ENCODE data around the gene MYH7B.

MYH7B gene

GRCh38 chr20:34978092-34978744 is 22.6 kb downstream of the MYH7B start:
- DNase-seq = no peak

DNA sequence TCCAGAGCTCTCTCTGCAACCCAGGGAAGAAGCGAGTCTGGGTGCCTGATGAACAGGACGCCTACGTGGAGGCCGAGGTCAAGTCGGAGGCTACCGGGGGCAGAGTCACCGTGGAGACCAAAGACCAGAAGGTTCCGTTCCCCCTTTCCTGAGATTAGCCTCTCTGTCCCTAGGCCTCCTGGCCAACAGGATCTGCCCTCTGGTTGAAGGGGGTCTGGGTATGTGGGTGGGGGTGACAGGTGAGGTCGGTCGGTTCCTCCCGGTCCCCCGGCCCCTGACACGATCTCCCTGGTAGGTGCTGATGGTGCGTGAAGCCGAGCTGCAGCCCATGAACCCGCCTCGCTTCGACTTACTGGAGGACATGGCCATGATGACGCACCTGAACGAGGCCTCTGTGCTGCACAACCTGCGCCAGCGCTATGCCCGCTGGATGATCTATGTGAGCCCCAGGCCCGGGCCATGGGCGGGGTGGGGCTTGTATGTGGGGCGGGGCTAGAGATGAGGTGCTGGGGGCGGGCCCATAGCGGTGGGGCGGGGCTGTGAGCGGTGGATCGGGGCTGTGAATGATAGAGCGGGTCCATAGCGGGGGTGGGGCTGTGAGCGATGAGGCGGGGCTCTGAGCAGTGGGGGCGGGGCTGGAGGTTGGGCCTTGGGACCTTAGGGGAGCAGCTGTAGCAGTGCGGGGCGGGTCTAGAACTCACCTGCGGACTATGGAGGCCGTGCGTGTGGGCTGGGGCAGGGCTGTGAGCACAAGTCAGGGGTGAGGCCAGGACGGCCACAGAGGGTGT is 23.9 kb downstream of the MYH7B start:
- no peak for DNase-seq

- DNase-seq = no peak
These were observed 25.0 kb downstream of the MYH7B start for GRCh38 chr20:34980543-34981233.

- DNase-seq = no peak
These were observed 26.8 kb downstream of the MYH7B start for GRCh38 chr20:34982270-34983088.

DNA sequence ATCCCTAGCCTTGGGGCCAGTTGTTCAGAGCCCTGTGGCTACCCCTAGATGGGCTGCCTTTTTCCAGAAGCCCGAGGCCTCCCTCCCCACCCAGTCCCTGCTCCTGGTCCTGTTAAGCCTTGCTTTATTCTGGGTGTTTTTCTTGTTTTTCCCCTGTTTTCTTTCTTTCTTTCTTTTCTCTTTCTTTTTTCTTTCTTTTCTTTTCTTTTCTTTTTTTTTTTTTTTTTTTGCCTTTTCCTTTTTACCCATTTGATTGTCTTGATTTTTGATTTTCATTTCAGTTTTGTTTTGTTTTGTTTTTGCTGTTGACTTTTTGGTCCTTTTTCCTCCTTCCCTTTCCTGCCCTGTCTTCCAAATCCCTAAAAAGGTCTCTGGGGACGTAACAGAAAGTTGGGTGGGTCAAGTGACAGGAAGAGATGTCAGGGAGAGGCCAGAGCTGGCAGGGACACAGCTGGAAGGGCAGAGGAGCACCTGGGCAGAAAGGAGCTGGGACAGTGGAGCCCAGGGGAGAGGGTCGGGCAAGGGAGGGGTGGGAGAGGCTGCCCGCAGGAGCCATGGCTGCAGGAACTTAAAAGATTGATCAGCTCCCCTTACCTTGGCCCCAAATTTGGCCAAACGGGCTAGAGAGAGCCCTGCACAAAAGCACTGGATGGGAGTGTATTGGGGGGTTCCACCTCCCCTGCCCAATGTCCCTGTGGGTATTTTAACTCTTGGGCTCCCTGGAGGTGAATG is 27.6 kb downstream of the MYH7B start:
- no peak for DNase-seq

GRCh38 chr20:34983995-34984735 is 28.5 kb downstream of the MYH7B start:
- no peak for DNase-seq

GRCh38 chr20:34984756-34985261 is 29.1 kb downstream of the MYH7B start:
- no peak for DNase-seq

- no peak for DNase-seq
These were observed 30.0 kb downstream of the MYH7B start for GRCh38 chr20:34985461-34986310.

GRCh38 chr20:34986311-34987287 is 30.9 kb downstream of the MYH7B start:
- DNase-seq = no peak

- no peak for DNase-seq
These were observed 31.9 kb downstream of the MYH7B start for GRCh38 chr20:34987288-34988190.

DNA sequence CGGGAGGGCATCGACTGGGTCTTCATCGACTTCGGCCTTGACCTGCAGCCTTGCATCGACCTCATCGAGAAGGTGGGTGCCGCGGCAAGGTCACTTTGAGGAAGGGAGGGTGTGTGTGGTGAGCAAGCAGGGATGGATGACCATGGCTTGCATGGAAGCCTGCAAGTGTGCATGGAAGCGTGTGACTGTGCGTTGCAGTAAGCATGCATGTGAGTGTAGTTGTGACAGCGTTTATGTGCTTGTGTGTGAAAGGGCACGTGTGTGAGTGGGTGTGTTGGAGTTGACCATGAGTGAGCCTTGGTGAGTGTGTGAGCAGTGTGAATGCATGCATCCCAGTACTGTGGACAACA is 32.5 kb downstream of the MYH7B start:
- no peak for DNase-seq

DNA sequence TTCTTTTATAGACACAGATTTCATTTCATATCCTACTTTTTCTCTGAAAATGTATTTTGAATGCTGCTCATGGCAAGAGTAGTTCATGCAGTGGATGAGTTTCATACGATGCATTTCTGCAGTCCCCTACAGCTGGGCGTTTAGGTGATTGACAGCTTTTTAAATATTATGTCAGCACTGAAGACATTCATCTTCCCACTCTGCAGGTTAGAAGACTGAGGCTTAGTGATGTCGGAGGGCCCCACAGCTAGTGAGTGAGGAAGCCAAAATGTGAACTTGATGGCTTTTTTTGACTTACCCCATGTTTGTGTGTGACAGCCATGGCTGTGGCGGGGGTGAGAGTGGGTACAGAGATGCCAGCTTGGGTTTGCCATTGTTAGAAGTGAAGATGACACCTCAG is 33.5 kb downstream of the MYH7B start:
- no peak for DNase-seq

GRCh38 chr20:34989670-34990069 is 34.0 kb downstream of the MYH7B start:
- no peak for DNase-seq

- DNase-seq = no peak
These were observed 34.6 kb downstream of the MYH7B start for GRCh38 chr20:34990231-34990630.

DNA sequence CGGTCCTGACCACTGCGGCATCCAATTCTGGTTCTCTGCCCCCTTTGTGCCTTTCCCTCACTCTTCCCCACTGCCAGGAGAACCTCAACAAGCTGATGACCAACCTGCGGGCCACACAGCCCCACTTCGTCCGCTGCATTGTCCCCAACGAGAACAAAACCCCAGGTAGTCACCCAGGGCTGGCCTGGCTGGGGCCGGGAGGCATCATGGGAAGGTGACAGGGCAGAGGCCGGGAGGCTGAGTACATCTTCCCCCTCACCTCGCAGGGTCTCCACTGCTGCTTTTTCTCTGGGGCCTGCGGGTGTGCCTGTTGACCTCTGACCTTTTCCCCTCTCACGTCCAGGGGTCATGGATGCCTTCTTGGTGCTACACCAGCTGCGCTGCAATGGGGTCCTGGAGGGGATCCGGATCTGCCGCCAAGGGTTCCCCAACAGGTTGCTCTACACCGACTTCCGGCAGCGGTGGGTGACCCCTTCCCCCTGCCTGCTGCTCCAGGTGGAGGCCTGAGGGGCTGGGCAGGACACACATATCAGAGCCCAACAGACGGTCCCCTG is 35.1 kb downstream of the MYH7B start:
- no peak for DNase-seq

DNA sequence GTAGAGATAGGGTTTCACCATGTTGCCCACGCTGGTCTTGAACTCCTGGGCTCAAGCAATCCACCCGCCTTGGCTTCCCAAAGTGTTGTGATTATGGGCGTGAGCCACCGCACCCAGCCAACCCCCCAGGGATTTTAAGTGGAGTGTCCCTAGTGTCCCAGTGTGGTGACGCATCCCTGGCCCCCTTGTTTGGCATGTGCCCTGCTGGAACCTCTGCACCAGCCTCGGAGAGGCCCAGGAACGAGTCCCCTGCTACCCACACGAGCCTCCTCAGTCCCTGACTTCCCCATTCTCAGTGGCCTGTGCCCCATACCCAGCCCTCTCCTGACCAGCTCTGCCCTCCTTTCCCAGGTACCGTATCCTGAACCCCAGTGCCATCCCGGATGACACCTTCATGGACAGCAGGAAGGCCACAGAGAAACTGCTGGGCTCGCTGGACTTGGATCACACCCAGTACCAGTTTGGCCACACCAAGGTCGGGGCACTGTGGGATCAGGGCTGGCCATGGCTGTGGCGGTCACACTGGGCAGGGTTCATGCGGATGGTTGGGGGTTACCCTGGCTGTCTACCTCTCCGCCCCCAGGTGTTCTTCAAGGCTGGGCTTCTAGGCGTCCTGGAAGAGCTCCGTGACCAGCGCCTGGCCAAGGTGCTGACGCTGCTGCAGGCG is 37.2 kb downstream of the MYH7B start:
- DNase-seq = no peak

DNA sequence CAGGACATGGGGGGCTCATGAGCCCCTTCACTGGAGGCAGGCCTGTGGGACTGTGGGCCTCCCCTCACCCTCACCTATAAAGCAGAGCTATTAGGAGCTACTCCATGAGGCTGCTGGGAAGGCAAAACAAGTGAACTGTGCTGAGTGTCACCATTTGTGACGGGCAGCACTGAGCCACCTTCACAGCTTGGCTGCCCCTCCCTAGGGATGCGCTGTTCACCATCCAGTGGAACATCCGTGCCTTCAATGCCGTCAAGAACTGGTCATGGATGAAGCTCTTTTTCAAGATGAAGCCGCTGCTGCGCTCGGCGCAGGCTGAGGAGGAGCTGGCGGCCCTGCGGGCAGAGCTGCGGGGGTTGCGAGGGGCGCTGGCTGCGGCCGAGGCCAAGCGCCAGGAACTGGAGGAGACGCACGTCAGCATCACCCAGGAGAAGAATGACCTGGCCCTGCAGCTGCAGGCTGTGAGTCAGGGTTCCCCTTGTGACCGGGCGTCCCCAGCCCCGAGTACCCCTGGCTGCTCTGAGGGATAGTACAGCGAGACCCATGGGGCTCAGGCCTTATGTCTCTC is 38.4 kb downstream of the MYH7B start:
- DNase-seq = no peak
